Brain microvascular endothelial cell (primary cell): Measurements from ENCODE around the gene LRRC43.

ENCODE experiments used
- DNase-seq: peaks from one replicate; pipeline ENCODE4 v3.0.0-alpha.2; 2020
- H3K27ac ChIP-seq: fragments of 250-450 bp; sonication (Bioruptor Pico); 2 replicates; pipeline ENCODE4 v1.5.1; 2020; ENCODE audit warnings: mild to moderate bottlenecking, moderate library complexity
- H3K27me3 ChIP-seq: fragments of 250-450 bp; sonication (Bioruptor Pico); replicated peaks from 2 replicates; pipeline ENCODE4 v1.5.1; 2020; ENCODE audit warnings: mild to moderate bottlenecking
- H3K36me3 ChIP-seq: fragments of 250-450 bp; sonication (Bioruptor Pico); replicated peaks from 2 replicates; pipeline ENCODE4 v1.5.1; 2020; ENCODE audit warnings: mild to moderate bottlenecking
- H3K4me3 ChIP-seq: 2 replicates; pipeline ENCODE4 v1.5.1; 2011; ENCODE audit warnings: low read depth, mild to moderate bottlenecking, control low read depth, low read length, moderate library complexity
- CTCF ChIP-seq: IDR thresholded peaks from 2 replicates; pipeline ENCODE4 v1.5.1; 2011; ENCODE audit warnings: low read depth, mild to moderate bottlenecking, moderate library complexity, low read length, control low read depth, inconsistent platforms; ENCODE audit errors: missing control alignments
- in situ Hi-C: cut with HindIII; loops from 2 replicates; pipeline ENCODE4 v1.10.0; 2017; ENCODE audit warnings: low sequenced_read_pairs, low pct_ligation_motif_present

LRRC43 gene

GRCh38 chr12:122141911-122142725, 40.8 kb upstream of the LRRC43 start:
- TF ChIP-seq CTCF, result no peak
- H3K36me3 ChIP-seq, result peaks cover 57% of the 10 kb centered on the region
- no peak overlapping the region for H3K27ac ChIP-seq
- no peaks in the 10 kb centered on the region for H3K27me3 ChIP-seq
- H3K4me3 ChIP-seq, result no peak overlapping the region
- DNase-seq, result no peak
- in situ Hi-C loops, result no loop called here

GRCh38 chr12:122142857-122143256, 40.1 kb upstream of the LRRC43 start:
- H3K4me3 ChIP-seq, result no peak overlapping the region
- TF ChIP-seq CTCF, result no peak
- no peak for DNase-seq
- H3K27me3 ChIP-seq, result no peaks in the 10 kb centered on the region
- in situ Hi-C loops, result no loop called here
- H3K36me3 ChIP-seq, result peaks cover 51% of the 10 kb centered on the region
- H3K27ac ChIP-seq, result no peak overlapping the region

GRCh38 chr12:122144885-122145284, 38.0 kb upstream of the LRRC43 start:
- Histone ChIP-seq H3K4me3 (no peak overlapping the region), H3K27me3 (no peaks in the 10 kb centered on the region), H3K36me3 (peaks cover 33% of the 10 kb centered on the region), H3K27ac (no peak overlapping the region)
- TF ChIP-seq CTCF, result no peak
- DNase-seq, result no peak
- in situ Hi-C loops, result no loop called here

GRCh38 chr12:122145505-122146330, 37.2 kb upstream of the LRRC43 start:
- Histone ChIP-seq H3K27ac (no peak overlapping the region), H3K4me3 (no peak overlapping the region), H3K36me3 (peaks cover 26% of the 10 kb centered on the region), H3K27me3 (no peaks in the 10 kb centered on the region)
- DNase-seq, result no peak
- TF ChIP-seq CTCF, result no peak
- in situ Hi-C loops, result no loop called here

- no peak overlapping the region for H3K27ac ChIP-seq
- H3K36me3 ChIP-seq, result peaks cover 8% of the 10 kb centered on the region
- no peak overlapping the region for H3K4me3 ChIP-seq
Measured at GRCh38 chr12:122147514-122148290, 35.2 kb upstream of the LRRC43 start.

More at GRCh38 chr12:122147514-122148290, 35.2 kb upstream of the LRRC43 start:
- H3K27me3 ChIP-seq, result no peaks in the 10 kb centered on the region
- DNase-seq, result no peak
- in situ Hi-C loops, result no loop called here
- TF ChIP-seq CTCF, result no peak
